Left lung (tissue), 10 donors: ENCODE results near the gene STAB1. TPM values are rescaled to one million over a fixed set of nuclear protein-coding genes. Genes with fewer than 3 reads are reported as not detected.
A peak's percentile ranks its signal among the peaks of the same experiment; 100 is the strongest.

Source experiments
- ATAC-seq: fragments of 200-7000 bp; cut with Tn5 transposase; one replicate; pipeline ENCODE4 v1.9.1; 2020; ENCODE audit warnings: moderate library complexity
- DNase-seq, 4 donors: peaks; one replicate each; pipeline ENCODE4 v3.0.0-alpha.2; 2013 to 2020
- H3K27ac ChIP-seq, 2 donors: fragments of 200-600 bp; sonication (generic) in 1 of 2; one replicate each; pipeline versions ENCODE4 v1.5.0 to v1.8.0; 2020 to 2021
- H3K27me3 ChIP-seq, 2 donors: fragments of 200-600 bp; sonication (generic) in 1 of 2; one replicate each; pipeline versions ENCODE4 v1.5.0 to v1.8.0; 2020 to 2021
- H3K36me3 ChIP-seq, 2 donors: fragments of 200-600 bp; sonication (generic) in 1 of 2; one replicate each; pipeline versions ENCODE4 v1.5.0 to v1.8.0; 2020 to 2021
- H3K4me1 ChIP-seq, 2 donors: fragments of 200-600 bp; one replicate each; pipeline ENCODE4 v1.8.0; 2021
- H3K4me3 ChIP-seq, 2 donors: fragments of 200-600 bp; sonication (generic) in 1 of 2; one replicate each; pipeline versions ENCODE4 v1.5.0 to v1.8.0; 2020 to 2021; ENCODE audit warnings: mild to moderate bottlenecking in 1 of 2
- H3K9me3 ChIP-seq, 2 donors: fragments of 200-600 bp; sonication (generic) in 1 of 2; one replicate each; pipeline versions ENCODE4 v1.5.0 to v1.8.0; 2020 to 2021
- CTCF ChIP-seq, 2 donors: fragments of 200-600 bp; sonication (generic) in 1 of 2; IDR thresholded peaks; one replicate each; pipeline versions ENCODE4 v1.5.0 to v1.8.0; 2021; ENCODE audit warnings: antibody characterized with exemption in 2 of 2
- intact Hi-C, 2 donors: fragments of 100-400 bp; cut with DNase I; formaldehyde crosslinking; loops; one replicate each; pipeline versions ENCODE4 v1.11.2 to v1.14.2; 2022
- polyA plus RNA-seq, 6 donors: library from polyadenylated mRNA; unstranded; fragments of 120-200 nt; gene quantifications; one replicate each; pipeline ENCODE4 v1.2.1, GENCODE V29; 2013; ENCODE audit not compliant: insufficient read length in 6 of 6
- total RNA-seq, 2 donors: library from RNA; stranded (reverse); fragmentation: NEBNext Ultra II Directional; extraction: Animal tissue kit (Norgen Biotek cat#: 25700); gene quantifications; one replicate each; pipeline ENCODE4 v1.2.1, GENCODE V29; 2021
- donor health status: DM: no; HTN: yes; CAD: no.
- donor health status: DM: no; HTN: no; CAD: no.

The STAB1 gene
- total and polyA plus RNA-seq, 8 donors, result 46.5 to 334 (median 51.4) TPM

DNA sequence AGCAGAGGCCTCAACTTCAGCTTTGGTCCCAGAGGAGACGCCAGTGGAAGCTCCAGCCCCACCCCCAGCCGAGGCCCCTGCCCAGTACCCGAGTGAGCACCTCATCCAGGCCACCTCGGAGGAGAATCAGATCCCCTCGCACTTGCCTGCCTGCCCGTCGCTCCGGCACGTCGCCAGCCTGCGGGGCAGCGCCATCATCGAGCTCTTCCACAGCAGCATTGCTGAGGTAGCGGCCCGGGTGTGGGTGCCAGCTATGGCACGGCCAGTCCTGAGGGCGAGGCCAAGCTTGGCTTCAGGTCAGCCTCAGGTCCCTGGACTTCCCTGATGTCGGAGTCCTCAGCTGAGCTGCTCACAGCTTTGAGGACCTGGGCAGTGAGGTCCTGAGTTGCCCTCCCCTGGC lies 5.7 kb upstream of the STAB1 start:
- intact Hi-C loops, result no loop called here
- peak overlapping the region in 1 of 2 donors; percentile 86 for H3K27ac ChIP-seq
- peaks cover 0 to 85% of the 10 kb centered on the region in 2 donors for H3K36me3 ChIP-seq
- H3K27me3 ChIP-seq, result peaks cover 0 to under 1% of the 10 kb centered on the region in 2 donors
- peaks cover 8 to 54% of the 10 kb centered on the region in 2 donors for H3K4me1 ChIP-seq
- DNase-seq (no peak), ATAC-seq (no peak)
- H3K9me3 ChIP-seq, result no peaks in the 10 kb centered on the region
- no peak for TF ChIP-seq CTCF (IDR thresholded peaks at IDR 0.05)
- no peak overlapping the region for H3K4me3 ChIP-seq

GRCh38 chr3:52490035-52490938 lies 4.9 kb upstream of the STAB1 start:
- intact Hi-C loops, result no loop called here
- ATAC-seq (no peak), DNase-seq (no peak)
- no peak overlapping the region for H3K4me3 ChIP-seq
- TF ChIP-seq CTCF (IDR thresholded peaks at IDR 0.05), result no peak
- no peaks in the 10 kb centered on the region for H3K9me3 ChIP-seq
- H3K4me1 ChIP-seq, result peaks cover 8 to 61% of the 10 kb centered on the region in 2 donors
- H3K27ac ChIP-seq, result peak overlapping the region; percentile 44 to 86
- H3K27me3 ChIP-seq, result peaks cover 0 to 9% of the 10 kb centered on the region in 2 donors
- H3K36me3 ChIP-seq, result peaks cover 0 to 80% of the 10 kb centered on the region in 2 donors

- intact Hi-C loops, result no loop called here
- peak in 1 of 4 donors; percentile 20 for DNase-seq
- TF ChIP-seq CTCF (IDR thresholded peaks at IDR 0.05), result no peak
- Histone ChIP-seq H3K27me3 (peaks cover 0 to 17% of the 10 kb centered on the region in 2 donors), H3K9me3 (no peaks in the 10 kb centered on the region), H3K4me1 (peaks cover 14 to 69% of the 10 kb centered on the region in 2 donors), H3K4me3 (no peak overlapping the region), H3K27ac (peak overlapping the region; percentile 55 to 86), H3K36me3 (peaks cover 0 to 72% of the 10 kb centered on the region in 2 donors)
- peak; percentile 43 for ATAC-seq
Observed at GRCh38 chr3:52490939-52491526, 4.1 kb upstream of the STAB1 start.

DNA sequence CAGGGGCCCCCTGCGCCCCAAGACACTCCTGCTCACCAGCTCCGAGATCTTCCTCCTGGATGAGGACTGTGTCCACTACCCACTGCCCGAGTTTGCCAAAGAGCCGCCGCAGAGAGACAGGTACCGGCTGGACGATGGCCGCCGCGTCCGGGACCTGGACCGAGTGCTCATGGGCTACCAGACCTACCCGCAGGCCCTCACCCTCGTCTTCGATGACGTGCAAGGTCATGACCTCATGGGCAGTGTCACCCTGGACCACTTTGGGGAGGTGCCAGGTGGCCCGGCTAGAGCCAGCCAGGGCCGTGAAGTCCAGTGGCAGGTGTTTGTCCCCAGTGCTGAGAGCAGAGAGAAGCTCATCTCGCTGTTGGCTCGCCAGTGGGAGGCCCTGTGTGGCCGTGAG lies 3.1 kb upstream of the STAB1 start:
- DNase-seq, result no peak
- no peaks in the 10 kb centered on the region for H3K9me3 ChIP-seq
- ATAC-seq, result no peak
- H3K4me3 ChIP-seq, result no peak overlapping the region
- H3K27ac ChIP-seq, result no peak overlapping the region
- H3K36me3 ChIP-seq, result peaks cover 0 to 62% of the 10 kb centered on the region in 2 donors
- H3K4me1 ChIP-seq, result peaks cover 14 to 79% of the 10 kb centered on the region in 2 donors
- no peak for TF ChIP-seq CTCF (IDR thresholded peaks at IDR 0.05)
- H3K27me3 ChIP-seq, result peaks cover 0 to 22% of the 10 kb centered on the region in 2 donors
- intact Hi-C loops, result no loop called here
